ENCODE data around the gene MOB1B. TPM values are rescaled to one million over a fixed set of nuclear protein-coding genes. Genes with fewer than 3 reads are reported as not detected.

Gene MOB1B
- total RNA-seq, 1 experiment from 2014 or later = 33.2 TPM

- Histone ChIP-seq H3K27ac (ENCODE audit: low read depth, low read length) (no peak overlapping the region), H4K20me1 (ENCODE audit: insufficient read depth) (no peaks in the 10 kb centered on the region), H3K9me2 (ENCODE audit: insufficient read depth) (no peaks in the 10 kb centered on the region), H3K27me3 (ENCODE audit: insufficient read depth, low read length) (no peaks in the 10 kb centered on the region), H3K79me2 (ENCODE audit: insufficient read depth, low read length) (peaks cover 33% of the 10 kb centered on the region), H2AFZ (ENCODE audit: low read depth, low read length, poor library complexity, severe bottlenecking) (no peak overlapping the region), H3K36me3 (ENCODE audit: control insufficient read depth in 1 of 2, insufficient read depth in 2 of 2, low read length in 2 of 2) (no peaks in the 10 kb centered on the region), H3K4me1 (ENCODE audit: control insufficient read depth in 1 of 2, insufficient read depth in 2 of 2, low read length in 2 of 2) (no peaks in the 10 kb centered on the region), H3K9me3 (ENCODE audit: control insufficient read depth in 1 of 2, insufficient read depth in 1 of 2, low read depth in 1 of 2, low read length in 2 of 2) (no peaks in the 10 kb centered on the region), H3K9ac (ENCODE audit: low read length) (no peak overlapping the region), H3K4me2 (ENCODE audit: low read length) (no peak overlapping the region), H3K4me3 (replicated peaks in 1 of 2; ENCODE audit: low read depth in 1 of 2, low read length in 2 of 2) (no peak overlapping the region)
- CTCF ChIA-PET = no interaction called here
- no peak for TF ChIP-seq SIN3A (IDR thresholded peaks at IDR 0.05; ENCODE audit: low read depth)
- no peak for TF ChIP-seq EGR1 (IDR thresholded peaks at IDR 0.05; ENCODE audit: low read depth)
- TF ChIP-seq TCF7L2 (IDR thresholded peaks at IDR 0.05; ENCODE audit: borderline replicate concordance, extremely low read depth, insufficient read depth, insufficient read length) = no peak
- TF ChIP-seq POLR2A (IDR thresholded peaks at IDR 0.05; ENCODE audit: borderline replicate concordance, extremely low read depth, insufficient read depth, insufficient read length) = no peak
- TF ChIP-seq, protein P1, sequence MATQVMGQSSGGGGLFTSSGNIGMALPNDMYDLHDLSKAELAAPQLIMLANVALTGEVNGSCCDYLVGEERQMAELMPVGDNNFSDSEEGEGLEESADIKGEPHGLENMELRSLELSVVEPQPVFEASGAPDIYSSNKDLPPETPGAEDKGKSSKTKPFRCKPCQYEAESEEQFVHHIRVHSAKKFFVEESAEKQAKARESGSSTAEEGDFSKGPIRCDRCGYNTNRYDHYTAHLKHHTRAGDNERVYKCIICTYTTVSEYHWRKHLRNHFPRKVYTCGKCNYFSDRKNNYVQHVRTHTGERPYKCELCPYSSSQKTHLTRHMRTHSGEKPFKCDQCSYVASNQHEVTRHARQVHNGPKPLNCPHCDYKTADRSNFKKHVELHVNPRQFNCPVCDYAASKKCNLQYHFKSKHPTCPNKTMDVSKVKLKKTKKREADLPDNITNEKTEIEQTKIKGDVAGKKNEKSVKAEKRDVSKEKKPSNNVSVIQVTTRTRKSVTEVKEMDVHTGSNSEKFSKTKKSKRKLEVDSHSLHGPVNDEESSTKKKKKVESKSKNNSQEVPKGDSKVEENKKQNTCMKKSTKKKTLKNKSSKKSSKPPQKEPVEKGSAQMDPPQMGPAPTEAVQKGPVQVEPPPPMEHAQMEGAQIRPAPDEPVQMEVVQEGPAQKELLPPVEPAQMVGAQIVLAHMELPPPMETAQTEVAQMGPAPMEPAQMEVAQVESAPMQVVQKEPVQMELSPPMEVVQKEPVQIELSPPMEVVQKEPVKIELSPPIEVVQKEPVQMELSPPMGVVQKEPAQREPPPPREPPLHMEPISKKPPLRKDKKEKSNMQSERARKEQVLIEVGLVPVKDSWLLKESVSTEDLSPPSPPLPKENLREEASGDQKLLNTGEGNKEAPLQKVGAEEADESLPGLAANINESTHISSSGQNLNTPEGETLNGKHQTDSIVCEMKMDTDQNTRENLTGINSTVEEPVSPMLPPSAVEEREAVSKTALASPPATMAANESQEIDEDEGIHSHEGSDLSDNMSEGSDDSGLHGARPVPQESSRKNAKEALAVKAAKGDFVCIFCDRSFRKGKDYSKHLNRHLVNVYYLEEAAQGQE (IDR thresholded peaks at IDR 0.05; ENCODE audit: low read depth) = no peak
- TF ChIP-seq SP1 (IDR thresholded peaks at IDR 0.05; ENCODE audit: low read depth) = no peak
- no peak for TF ChIP-seq ELF1 (IDR thresholded peaks at IDR 0.05; ENCODE audit: borderline replicate concordance, low read depth)
- TF ChIP-seq EZH2 (IDR thresholded peaks at IDR 0.05) = no peak
- TF ChIP-seq FOSL1 (IDR thresholded peaks at IDR 0.05; ENCODE audit: low read depth) = no peak
- no peak for TF ChIP-seq POLR2AphosphoS5 (IDR thresholded peaks at IDR 0.05; ENCODE audit: low read depth, low read length)
- TF ChIP-seq, protein P2, sequence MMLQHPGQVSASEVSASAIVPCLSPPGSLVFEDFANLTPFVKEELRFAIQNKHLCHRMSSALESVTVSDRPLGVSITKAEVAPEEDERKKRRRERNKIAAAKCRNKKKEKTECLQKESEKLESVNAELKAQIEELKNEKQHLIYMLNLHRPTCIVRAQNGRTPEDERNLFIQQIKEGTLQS (IDR thresholded peaks at IDR 0.05) = no peak
- no peak for TF ChIP-seq CTCF (IDR thresholded peaks at IDR 0.05 in 2 of 3, conservative IDR thresholded peaks at IDR 0.05 in 1 of 3; ENCODE audit: borderline replicate concordance in 1 of 3, insufficient read depth in 1 of 3, low read depth in 2 of 3, low read length in 2 of 3)
- no peak for TF ChIP-seq YY1 (IDR thresholded peaks at IDR 0.05; ENCODE audit: extremely low read depth, insufficient replicate concordance, low read depth, low read length)
- TF ChIP-seq ZFX (IDR thresholded peaks at IDR 0.05) = no peak
- TF ChIP-seq, protein P3, sequence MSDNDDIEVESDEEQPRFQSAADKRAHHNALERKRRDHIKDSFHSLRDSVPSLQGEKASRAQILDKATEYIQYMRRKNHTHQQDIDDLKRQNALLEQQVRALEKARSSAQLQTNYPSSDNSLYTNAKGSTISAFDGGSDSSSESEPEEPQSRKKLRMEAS (IDR thresholded peaks at IDR 0.05) = no peak
- TF ChIP-seq SRF (IDR thresholded peaks at IDR 0.05; ENCODE audit: low read depth) = no peak
- BruUV-seq (replicated peaks) = no TSS peak
- intact Hi-C loops (cut with micrococcal nuclease) = no loop called here
- POLR2A ChIA-PET = no interaction called here
- RAD21 ChIA-PET (ENCODE audit: low non-redundant PET in 1 of 2, low total read pairs in 2 of 2, uncharacterized antibody in 2 of 2, unreplicated experiment in 2 of 2) = no interaction called here
- DNase-seq (ENCODE audit: low read depth, low spot score) = no peak
- ATAC-seq = no peak
These were observed 44.8 kb downstream of the MOB1B start for GRCh38 chr4:70946939-70947338.

All from HCT116 (cell line).